Body of pancreas (tissue), 4 donors: ENCODE measurements around the gene PTTG1IP. TPM values are rescaled to one million over a fixed set of nuclear protein-coding genes. Genes with fewer than 3 reads are reported as not detected.

Experiments
- ATAC-seq: fragments of 150-250 bp; one replicate; pipeline ENCODE4 v1.9.1; 2016
- DNase-seq, 4 donors: peaks; one replicate each; pipeline ENCODE4 v3.0.0-alpha.2; 2019
- H3K27ac ChIP-seq, 4 donors: fragments of 200-600 bp; sonication (generic); 1 replicate in 3 of 4; 2 replicates in 1 of 4; pipeline versions ENCODE4 v1.5.1 to v1.6.1; 2016 to 2019; ENCODE audit warnings: mild to moderate bottlenecking in 1 of 4, mixed read lengths in 1 of 4, moderate library complexity in 1 of 4
- H3K27me3 ChIP-seq, 2 donors: fragments of 200-600 bp; sonication (generic); one replicate each; pipeline ENCODE4 v1.6.0; 2016; ENCODE audit warnings: mild to moderate bottlenecking in 1 of 2
- H3K36me3 ChIP-seq, 2 donors: fragments of 200-600 bp; sonication (generic); replicated peaks in 1 of 2; 2 replicates each; pipeline ENCODE4 v1.5.1; 2016; ENCODE audit warnings: low read depth in 2 of 2; ENCODE audit not compliant: insufficient read depth in 1 of 2
- H3K4me1 ChIP-seq: fragments of 200-600 bp; sonication (generic); one replicate; pipeline ENCODE4 v1.6.0; 2016
- H3K4me3 ChIP-seq, 2 donors: fragments of 200-600 bp; sonication (generic); 1 replicate in 1 of 2; 2 replicates in 1 of 2; pipeline ENCODE4 v1.5.1; 2016 to 2019
- H3K9me3 ChIP-seq, 3 donors: fragments of 200-600 bp; sonication (generic); 1 replicate in 2 of 3; 2 replicates in 1 of 3; pipeline ENCODE4 v1.5.1; 2016
- CTCF ChIP-seq, 7 experiments: fragments of 450-650 bp in 4 of 7; fragments of 200-600 bp in 3 of 7; sonication (generic) in 3 of 7; IDR thresholded peaks; one replicate each; pipeline ENCODE4 v1.5.1; 2016 to 2019; ENCODE audit warnings: antibody characterized with exemption in 7 of 7
- POLR2A ChIP-seq, 3 donors: fragments of 450-650 bp; IDR thresholded peaks; one replicate each; pipeline ENCODE4 v1.6.1; 2016; ENCODE audit warnings: antibody characterized with exemption in 3 of 3, mild to moderate bottlenecking in 2 of 3
- WGBS, 2 donors: methylation state at CpG; one replicate each; pipeline ENCODE4 v1.1.5; 2017; 5-methylcytosine and 5-hydroxymethylcytosine counted together
- intact Hi-C: fragments of 100-400 bp; cut with DNase I; formaldehyde crosslinking; loops from one replicate; pipeline ENCODE4 v1.15.1; 2023
- total RNA-seq, 2 donors: library from RNA; depleted of rRNA; stranded (reverse); fragments of >200 nt; gene quantifications; one replicate each; pipeline ENCODE4 v1.1.0, GENCODE V29; 2016

The PTTG1IP gene
- total RNA-seq, 2 donors from 2014 or later = 71.5 to 106 TPM

GRCh38 chr21:44846485-44847260 lies 26.8 kb downstream of the PTTG1IP start:
- 47 to 49% methylated on average over 11 to 27 of the region's 27 CpGs for WGBS, 2 donors
- no peak overlapping the region for H3K4me3 ChIP-seq
- peak; percentile 16 for ATAC-seq
- no peak overlapping the region for H3K27ac ChIP-seq
- intact Hi-C loops = no loop called here
- peaks cover 0 to 11% of the 10 kb centered on the region in 2 donors for H3K36me3 ChIP-seq
- TF ChIP-seq POLR2A (IDR thresholded peaks at IDR 0.05) = no peak
- TF ChIP-seq CTCF (IDR thresholded peaks at IDR 0.05) = no peak
- no peaks in the 10 kb centered on the region for H3K9me3 ChIP-seq
- peaks cover 0 to 3% of the 10 kb centered on the region in 2 donors for H3K27me3 ChIP-seq
- peaks cover 22% of the 10 kb centered on the region for H3K4me1 ChIP-seq
- peak in 3 of 4 donors; percentile 27 to 66 (median 37) for DNase-seq

- intact Hi-C loops = no loop called here
- ATAC-seq (no peak), DNase-seq (no peak)
- Histone ChIP-seq H3K27ac (no peak overlapping the region), H3K4me1 (peaks cover 22% of the 10 kb centered on the region), H3K4me3 (no peak overlapping the region), H3K36me3 (peaks cover 0 to 11% of the 10 kb centered on the region in 2 donors), H3K9me3 (no peaks in the 10 kb centered on the region), H3K27me3 (peaks cover 0 to 3% of the 10 kb centered on the region in 2 donors)
- TF ChIP-seq POLR2A (IDR thresholded peaks at IDR 0.05) (no peak), CTCF (IDR thresholded peaks at IDR 0.05) (no peak)
- 38 to 63% methylated on average over 1 of the region's 1 CpG for WGBS, 2 donors
These were observed 27.3 kb downstream of the PTTG1IP start for GRCh38 chr21:44846224-44846484.

- intact Hi-C loops = no loop called here
- Histone ChIP-seq H3K27ac (no peak overlapping the region), H3K36me3 (peaks cover 0 to 8% of the 10 kb centered on the region in 2 donors), H3K27me3 (peaks cover 0 to 3% of the 10 kb centered on the region in 2 donors), H3K4me1 (peaks cover 22% of the 10 kb centered on the region), H3K4me3 (no peak overlapping the region), H3K9me3 (no peaks in the 10 kb centered on the region)
- TF ChIP-seq CTCF (IDR thresholded peaks at IDR 0.05) (peak in 2 of 7 experiments; percentile 13 to 22), POLR2A (IDR thresholded peaks at IDR 0.05) (no peak)
- ATAC-seq (peak; percentile 58), DNase-seq (peak; percentile 26 to 57 (median 48))
- 14 to 33% methylated on average over 4 to 34 of the region's 34 CpGs for WGBS, 2 donors
These were observed 27.9 kb downstream of the PTTG1IP start for GRCh38 chr21:44845418-44846223.

- H3K27ac ChIP-seq = no peak overlapping the region
- no peak for DNase-seq
- peaks cover 21% of the 10 kb centered on the region for H3K4me1 ChIP-seq
- H3K9me3 ChIP-seq = no peaks in the 10 kb centered on the region
- H3K27me3 ChIP-seq = peaks cover 0 to 3% of the 10 kb centered on the region in 2 donors
- no peak for TF ChIP-seq POLR2A (IDR thresholded peaks at IDR 0.05)
- TF ChIP-seq CTCF (IDR thresholded peaks at IDR 0.05) = no peak
- no peak for ATAC-seq
- intact Hi-C loops = no loop called here
- no peak overlapping the region for H3K4me3 ChIP-seq
- WGBS, 2 donors = 53 to 67% methylated on average over 14 to 16 of the region's 16 CpGs
- H3K36me3 ChIP-seq = no peaks in the 10 kb centered on the region
These were observed 29.2 kb downstream of the PTTG1IP start for GRCh38 chr21:44844256-44844655.
